Adrenal gland (tissue), 5 donors: ENCODE data around the gene TLE3.

ENCODE experiments used
- POLR2A ChIP-seq, 2 donors: fragments of 450-650 bp; IDR thresholded peaks; one replicate each; pipeline ENCODE4 v1.6.1; 2017; ENCODE audit warnings: antibody characterized with exemption in 2 of 2, mild to moderate bottlenecking in 2 of 2, moderate library complexity in 1 of 2
- TF ChIP-seq, protein P1 (sequence below), 6 experiments: fragments of 450-650 bp in 4 of 6; fragments of 200-600 bp in 2 of 6; sonication (generic) in 1 of 6; IDR thresholded peaks; 1 replicate in 5 of 6; 2 replicates in 1 of 6; pipeline versions ENCODE4 v1.5.1 to v1.8.0; 2016 to 2021; ENCODE audit warnings: antibody characterized with exemption in 6 of 6, mild to moderate bottlenecking in 2 of 6, moderate library complexity in 1 of 6
- donor health status: DM: no; HTN: no; CAD: no.

DNA sequence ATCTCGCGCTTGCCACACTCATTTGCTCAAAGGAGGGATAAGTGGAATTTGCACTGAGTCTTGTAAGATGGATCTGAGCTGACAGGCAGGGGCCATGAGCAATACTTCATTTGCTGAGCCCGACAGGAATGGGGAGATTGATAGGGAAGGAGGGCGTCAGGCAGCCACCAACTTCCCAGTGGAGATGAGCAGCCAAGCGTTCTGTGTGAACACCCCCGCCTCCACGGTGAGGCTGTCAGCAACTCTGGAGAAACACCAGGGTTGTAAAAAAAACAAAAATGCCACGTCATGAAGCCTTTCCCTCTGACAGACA, 36.8 kb downstream of the TLE3 start:
- TF ChIP-seq POLR2A (IDR thresholded peaks at IDR 0.05) = no peak
- TF ChIP-seq, protein P1, sequence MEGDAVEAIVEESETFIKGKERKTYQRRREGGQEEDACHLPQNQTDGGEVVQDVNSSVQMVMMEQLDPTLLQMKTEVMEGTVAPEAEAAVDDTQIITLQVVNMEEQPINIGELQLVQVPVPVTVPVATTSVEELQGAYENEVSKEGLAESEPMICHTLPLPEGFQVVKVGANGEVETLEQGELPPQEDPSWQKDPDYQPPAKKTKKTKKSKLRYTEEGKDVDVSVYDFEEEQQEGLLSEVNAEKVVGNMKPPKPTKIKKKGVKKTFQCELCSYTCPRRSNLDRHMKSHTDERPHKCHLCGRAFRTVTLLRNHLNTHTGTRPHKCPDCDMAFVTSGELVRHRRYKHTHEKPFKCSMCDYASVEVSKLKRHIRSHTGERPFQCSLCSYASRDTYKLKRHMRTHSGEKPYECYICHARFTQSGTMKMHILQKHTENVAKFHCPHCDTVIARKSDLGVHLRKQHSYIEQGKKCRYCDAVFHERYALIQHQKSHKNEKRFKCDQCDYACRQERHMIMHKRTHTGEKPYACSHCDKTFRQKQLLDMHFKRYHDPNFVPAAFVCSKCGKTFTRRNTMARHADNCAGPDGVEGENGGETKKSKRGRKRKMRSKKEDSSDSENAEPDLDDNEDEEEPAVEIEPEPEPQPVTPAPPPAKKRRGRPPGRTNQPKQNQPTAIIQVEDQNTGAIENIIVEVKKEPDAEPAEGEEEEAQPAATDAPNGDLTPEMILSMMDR (IDR thresholded peaks at IDR 0.05) = no peak
